Kidney (tissue), 14 donors: ENCODE results near the gene OXGR1. TPM values are rescaled to one million over a fixed set of nuclear protein-coding genes. Genes with fewer than 3 reads are reported as not detected.

Experiments used
- DNase-seq, 5 donors: peaks; one replicate each; pipeline ENCODE4 v3.0.0-alpha.2; 2013 to 2020
- FAIRE-seq: peaks from 2 replicates; lab custom pipeline; 2012; peaks lifted over from hg19 to GRCh38; lab: Jason Lieb, UNC
- H3K27ac ChIP-seq, 2 donors: one replicate each; pipeline ENCODE4 v1.7.0; 2013; ENCODE audit warnings: low read depth in 2 of 2, low read length in 2 of 2, inconsistent platforms in 1 of 2
- H3K27me3 ChIP-seq: one replicate; pipeline ENCODE4 v1.7.1; 2013; ENCODE audit warnings: low read length, inconsistent platforms; ENCODE audit not compliant: control insufficient read depth, insufficient read depth
- H3K36me3 ChIP-seq, 3 donors: one replicate each; pipeline versions ENCODE4 v1.7.0 to v1.7.1; 2013; ENCODE audit warnings: low read length in 3 of 3, control low read depth in 1 of 3, inconsistent platforms in 1 of 3; ENCODE audit not compliant: insufficient read depth in 3 of 3, control insufficient read depth in 2 of 3
- H3K4me1 ChIP-seq, 3 donors: one replicate each; pipeline versions ENCODE4 v1.7.0 to v1.7.1; 2013; ENCODE audit warnings: low read length in 3 of 3, inconsistent platforms in 1 of 3, low read depth in 1 of 3; ENCODE audit not compliant: control insufficient read depth in 2 of 3, insufficient read depth in 2 of 3
- H3K4me3 ChIP-seq, 3 donors: one replicate each; pipeline versions ENCODE4 v1.7.0 to v1.8.1; 2013; ENCODE audit warnings: low read length in 3 of 3, control low read depth in 1 of 3, inconsistent platforms in 1 of 3
- H3K9ac ChIP-seq, 3 donors: one replicate each; pipeline versions ENCODE4 v1.7.0 to v1.7.1; 2013; ENCODE audit warnings: low read length in 3 of 3, control low read depth in 1 of 3, inconsistent platforms in 1 of 3
- H3K9me3 ChIP-seq, 3 donors: one replicate each; pipeline versions ENCODE4 v1.7.0 to v1.7.1; 2013; ENCODE audit warnings: low read length in 3 of 3, control low read depth in 1 of 3, inconsistent platforms in 1 of 3; ENCODE audit not compliant: control insufficient read depth in 2 of 3, insufficient read depth in 1 of 3
- CTCF ChIP-seq: IDR thresholded peaks from 3 replicates; pipeline ENCODE4 v1.5.1; 2012; ENCODE audit warnings: mild to moderate bottlenecking, moderate library complexity, borderline replicate concordance; ENCODE audit not compliant: insufficient read depth; ENCODE audit errors: extremely low read depth
- intact Hi-C: fragments of 100-400 bp; cut with DNase I; formaldehyde crosslinking; loops from one replicate; pipeline ENCODE4 v1.11.1; 2022
- polyA plus RNA-seq: library from polyadenylated mRNA; stranded (reverse); fragments of 350-450 nt; fragmentation: Illumina TruSeq; extraction: RNeasy Lipid Tissue Mini Kit (QIAGEN cat#74804); gene quantifications from one replicate; pipeline ENCODE4 v1.2.3, GENCODE V29; 2014; ENCODE audit warnings: low read depth, low replicate concordance; ENCODE audit not compliant: insufficient read depth
- total RNA-seq: library from RNA; stranded (reverse); fragmentation: NEBNext Ultra II Directional; extraction: Animal tissue kit (Norgen Biotek cat#: 25700); gene quantifications from one replicate; pipeline ENCODE4 v1.2.1, GENCODE V29; 2021
- donor health status: control.
- donor health status: control.
- donor health status: control.
- donor health status: control.
- donor health status: control.
- donor health status: DM: yes; HTN: yes; CAD: no.
- donor health status: Normal renal cell carcinoma (clear cell type).

Gene OXGR1
- total and polyA plus RNA-seq, 2 donors from 2014 or later = 0.72 to 3.5 TPM

DNA sequence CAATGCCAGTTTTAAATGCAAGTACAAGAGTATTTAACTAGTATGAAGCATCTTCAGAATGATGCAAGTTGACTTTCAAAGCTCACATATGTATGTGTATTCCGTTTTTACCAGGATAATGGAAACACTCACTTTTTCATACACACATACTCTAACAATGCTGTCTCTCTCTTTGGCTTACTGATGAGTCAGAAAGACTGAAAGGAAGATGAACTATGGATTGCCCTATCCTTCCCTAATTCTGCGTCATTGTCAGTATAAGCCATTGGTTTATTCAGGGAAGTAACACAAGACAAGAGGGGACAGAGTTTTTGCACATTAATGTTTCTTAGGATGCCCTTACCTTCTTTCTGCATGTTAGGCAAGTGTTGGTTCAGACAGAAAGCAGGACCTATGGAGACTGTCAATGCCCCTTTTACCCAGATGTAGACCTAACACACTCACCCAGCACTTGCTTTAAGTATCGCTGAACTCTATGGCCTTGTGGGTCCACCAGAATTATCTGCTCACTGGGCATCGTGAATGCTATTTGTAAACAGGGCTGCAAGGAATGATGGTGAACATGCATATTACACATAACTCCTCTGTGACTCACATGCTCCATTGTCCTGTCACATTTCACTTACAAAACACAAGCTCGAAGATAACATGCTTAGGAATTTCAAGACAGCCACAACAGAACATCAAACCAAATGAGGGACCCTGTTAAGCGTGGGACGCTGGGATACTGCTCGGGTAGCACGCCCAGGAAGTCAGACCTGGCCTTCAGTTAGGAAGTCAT, 10.0 kb upstream of the OXGR1 start:
- Histone ChIP-seq H3K27me3 (no peaks in the 10 kb centered on the region), H3K36me3 (no peaks in the 10 kb centered on the region), H3K4me3 (no peak overlapping the region), H3K9ac (no peak overlapping the region), H3K9me3 (no peaks in the 10 kb centered on the region), H3K27ac (no peak overlapping the region), H3K4me1 (peaks cover 0 to 2% (median 0%) of the 10 kb centered on the region in 3 donors)
- no peak for TF ChIP-seq CTCF
- FAIRE-seq (no peak), DNase-seq (no peak)
- intact Hi-C loops = no loop called here

GRCh38 chr13:97003071-97003470, 8.8 kb upstream of the OXGR1 start:
- no peaks in the 10 kb centered on the region for H3K9me3 ChIP-seq
- H3K27me3 ChIP-seq = no peaks in the 10 kb centered on the region
- no peaks in the 10 kb centered on the region for H3K36me3 ChIP-seq
- intact Hi-C loops = no loop called here
- no peak for FAIRE-seq
- no peak overlapping the region for H3K9ac ChIP-seq
- H3K27ac ChIP-seq = no peak overlapping the region
- H3K4me1 ChIP-seq = no peaks in the 10 kb centered on the region
- no peak for TF ChIP-seq CTCF
- no peak for DNase-seq
- H3K4me3 ChIP-seq = no peak overlapping the region

- Histone ChIP-seq H3K27ac (no peak overlapping the region), H3K9me3 (no peaks in the 10 kb centered on the region), H3K9ac (no peak overlapping the region), H3K27me3 (no peaks in the 10 kb centered on the region), H3K4me1 (no peaks in the 10 kb centered on the region), H3K4me3 (no peak overlapping the region), H3K36me3 (no peaks in the 10 kb centered on the region)
- intact Hi-C loops = no loop called here
- no peak for TF ChIP-seq CTCF
- DNase-seq = no peak
- no peak for FAIRE-seq
These were observed 8.3 kb upstream of the OXGR1 start for GRCh38 chr13:97002581-97002980.
